GM12875 (cell line): ENCODE data around the gene ASCC1.

Experiments
- H3K4me3 ChIP-seq: one replicate; pipeline ENCODE4 v1.5.1; 2011; ENCODE audit warnings: low read depth, low read length, control low read depth
- CTCF ChIP-seq: IDR thresholded peaks from 2 replicates; pipeline ENCODE4 v1.5.1; 2011; ENCODE audit warnings: low read depth, mild to moderate bottlenecking, control low read depth, inconsistent platforms, low read length, moderate library complexity, borderline replicate concordance; ENCODE audit not compliant: insufficient read depth

ASCC1 gene

GRCh38 chr10:72244573-72245038, 28.5 kb upstream of the ASCC1 start:
- no peak for TF ChIP-seq CTCF
- no peak overlapping the region for H3K4me3 ChIP-seq

GRCh38 chr10:72243822-72244437, 27.9 kb upstream of the ASCC1 start:
- no peak overlapping the region for H3K4me3 ChIP-seq
- no peak for TF ChIP-seq CTCF

- H3K4me3 ChIP-seq, result no peak overlapping the region
- no peak for TF ChIP-seq CTCF
These were observed 26.6 kb upstream of the ASCC1 start for GRCh38 chr10:72242675-72243074.

- TF ChIP-seq CTCF, result no peak
- H3K4me3 ChIP-seq, result no peak overlapping the region
These were observed 25.7 kb upstream of the ASCC1 start for GRCh38 chr10:72241691-72242252.

GRCh38 chr10:72240371-72240770, 24.3 kb upstream of the ASCC1 start:
- no peak overlapping the region for H3K4me3 ChIP-seq
- no peak for TF ChIP-seq CTCF

GRCh38 chr10:72239409-72239808, 23.3 kb upstream of the ASCC1 start:
- no peak for TF ChIP-seq CTCF

More at GRCh38 chr10:72239409-72239808, 23.3 kb upstream of the ASCC1 start:
- H3K4me3 ChIP-seq, result no peak overlapping the region
